ENCODE measurements around the gene CBX6.

DNA sequence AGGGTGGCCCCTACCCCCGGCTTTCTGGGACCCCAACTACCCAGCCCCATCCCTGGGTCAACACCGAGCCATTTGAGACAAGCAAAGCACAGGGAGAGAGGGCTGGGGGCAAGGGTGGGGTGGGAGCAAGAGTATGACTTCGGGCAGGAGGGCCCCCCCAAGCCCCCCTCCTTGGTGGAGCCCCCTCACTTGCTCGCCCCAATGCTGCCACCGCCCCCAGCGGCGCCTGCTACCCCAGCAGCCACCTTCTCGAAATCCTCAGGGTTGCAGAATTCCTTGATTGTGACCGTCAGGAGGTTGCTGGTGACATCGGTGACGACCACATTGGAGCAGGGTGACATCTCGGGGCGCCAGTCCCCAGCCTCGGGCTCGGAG lies 6.0 kb downstream of the CBX6 start:
- TF ChIP-seq, protein P1, sequence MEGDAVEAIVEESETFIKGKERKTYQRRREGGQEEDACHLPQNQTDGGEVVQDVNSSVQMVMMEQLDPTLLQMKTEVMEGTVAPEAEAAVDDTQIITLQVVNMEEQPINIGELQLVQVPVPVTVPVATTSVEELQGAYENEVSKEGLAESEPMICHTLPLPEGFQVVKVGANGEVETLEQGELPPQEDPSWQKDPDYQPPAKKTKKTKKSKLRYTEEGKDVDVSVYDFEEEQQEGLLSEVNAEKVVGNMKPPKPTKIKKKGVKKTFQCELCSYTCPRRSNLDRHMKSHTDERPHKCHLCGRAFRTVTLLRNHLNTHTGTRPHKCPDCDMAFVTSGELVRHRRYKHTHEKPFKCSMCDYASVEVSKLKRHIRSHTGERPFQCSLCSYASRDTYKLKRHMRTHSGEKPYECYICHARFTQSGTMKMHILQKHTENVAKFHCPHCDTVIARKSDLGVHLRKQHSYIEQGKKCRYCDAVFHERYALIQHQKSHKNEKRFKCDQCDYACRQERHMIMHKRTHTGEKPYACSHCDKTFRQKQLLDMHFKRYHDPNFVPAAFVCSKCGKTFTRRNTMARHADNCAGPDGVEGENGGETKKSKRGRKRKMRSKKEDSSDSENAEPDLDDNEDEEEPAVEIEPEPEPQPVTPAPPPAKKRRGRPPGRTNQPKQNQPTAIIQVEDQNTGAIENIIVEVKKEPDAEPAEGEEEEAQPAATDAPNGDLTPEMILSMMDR (conservative IDR thresholded peaks at IDR 0.05; ENCODE audit: low read length), result no peak
- no peak for TF ChIP-seq EZH2phosphoT487 (IDR thresholded peaks at IDR 0.05; ENCODE audit: borderline replicate concordance, low read depth, low read length)

Data from OCI-LY7 (cell line).